Vagina (tissue), 2 donors: ENCODE measurements around the gene ADPRS. TPM values are rescaled to one million over a fixed set of nuclear protein-coding genes. Genes with fewer than 3 reads are reported as not detected.

Experiments
- DNase-seq, 2 donors: peaks; one replicate each; pipeline ENCODE4 v3.0.0-alpha.2; 2017; ENCODE audit errors: extremely low spot score in 2 of 2
- H3K27ac ChIP-seq: fragments of 200-600 bp; sonication (generic); one replicate; pipeline ENCODE4 v1.5.1; 2019
- H3K27me3 ChIP-seq: fragments of 200-600 bp; sonication (generic); one replicate; pipeline ENCODE4 v1.5.1; 2019
- H3K36me3 ChIP-seq, 2 donors: fragments of 200-600 bp; sonication (generic); one replicate each; pipeline ENCODE4 v1.5.1; 2017 to 2019
- H3K4me1 ChIP-seq: fragments of 200-600 bp; sonication (generic); one replicate; pipeline ENCODE4 v1.5.1; 2019
- H3K4me3 ChIP-seq, 2 donors: fragments of 200-600 bp; sonication (generic); 1 replicate in 1 of 2; 2 replicates in 1 of 2; pipeline ENCODE4 v1.5.1; 2016 to 2019
- H3K9me3 ChIP-seq: fragments of 200-600 bp; sonication (generic); one replicate; pipeline ENCODE4 v1.5.1; 2019
- POLR2A ChIP-seq, 2 donors: fragments of 450-650 bp; IDR thresholded peaks; one replicate each; pipeline ENCODE4 v1.6.1; 2017; ENCODE audit warnings: antibody characterized with exemption in 2 of 2, mild to moderate bottlenecking in 2 of 2, moderate library complexity in 2 of 2
- POLR2AphosphoS5 ChIP-seq, 2 donors: sonication (generic); formaldehyde crosslinking; IDR thresholded peaks; one replicate each; pipeline ENCODE4 v1.9.0; 2017; ENCODE audit warnings: antibody characterized with exemption in 2 of 2, mild to moderate bottlenecking in 2 of 2, low read depth in 1 of 2; ENCODE audit not compliant: insufficient read depth in 1 of 2
- intact Hi-C: fragments of 100-400 bp; cut with DNase I; formaldehyde crosslinking; loops from one replicate; pipeline ENCODE4 v1.15.1; 2023
- total RNA-seq: library from RNA; depleted of rRNA; stranded (reverse); fragments of >200 nt; gene quantifications from one replicate; pipeline ENCODE4 v1.2.3, GENCODE V29; 2016
- TF ChIP-seq, protein P1 (sequence below), 3 experiments: fragments of 450-650 bp in 2 of 3; fragments of 200-600 bp in 1 of 3; sonication (generic) in 1 of 3; IDR thresholded peaks; one replicate each; pipeline ENCODE4 v1.5.1; 2017 to 2019; ENCODE audit warnings: antibody characterized with exemption in 3 of 3, mild to moderate bottlenecking in 2 of 3, moderate library complexity in 2 of 3

Gene ADPRS
- total RNA-seq, 1 donor from 2014 or later: 32.2 TPM

DNA sequence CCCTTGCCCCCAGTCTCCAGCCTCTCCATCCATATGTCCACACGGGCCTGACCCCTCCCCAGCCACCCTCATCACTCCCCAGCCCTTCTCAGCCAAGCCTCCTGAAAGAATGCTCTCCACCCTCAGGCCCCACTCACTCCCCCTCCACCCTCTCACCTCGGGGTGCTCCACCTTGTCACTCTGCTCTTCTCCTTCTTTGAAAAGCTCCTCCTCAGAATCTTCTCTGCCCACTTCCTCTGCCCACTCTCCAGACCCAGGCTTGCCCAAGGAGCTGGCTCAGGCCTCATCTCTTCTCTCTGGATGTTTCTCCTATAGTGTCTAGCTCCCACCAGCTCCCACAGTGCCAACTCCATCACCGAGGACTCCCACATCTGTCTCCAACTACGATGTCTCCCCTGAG lies 22.5 kb downstream of the ADPRS start:
- TF ChIP-seq POLR2AphosphoS5 (IDR thresholded peaks at IDR 0.05; ENCODE audit: insufficient read depth in 1 of 2, low read depth in 1 of 2) (no peak), POLR2A (IDR thresholded peaks at IDR 0.05) (no peak)
- TF ChIP-seq, protein P1, sequence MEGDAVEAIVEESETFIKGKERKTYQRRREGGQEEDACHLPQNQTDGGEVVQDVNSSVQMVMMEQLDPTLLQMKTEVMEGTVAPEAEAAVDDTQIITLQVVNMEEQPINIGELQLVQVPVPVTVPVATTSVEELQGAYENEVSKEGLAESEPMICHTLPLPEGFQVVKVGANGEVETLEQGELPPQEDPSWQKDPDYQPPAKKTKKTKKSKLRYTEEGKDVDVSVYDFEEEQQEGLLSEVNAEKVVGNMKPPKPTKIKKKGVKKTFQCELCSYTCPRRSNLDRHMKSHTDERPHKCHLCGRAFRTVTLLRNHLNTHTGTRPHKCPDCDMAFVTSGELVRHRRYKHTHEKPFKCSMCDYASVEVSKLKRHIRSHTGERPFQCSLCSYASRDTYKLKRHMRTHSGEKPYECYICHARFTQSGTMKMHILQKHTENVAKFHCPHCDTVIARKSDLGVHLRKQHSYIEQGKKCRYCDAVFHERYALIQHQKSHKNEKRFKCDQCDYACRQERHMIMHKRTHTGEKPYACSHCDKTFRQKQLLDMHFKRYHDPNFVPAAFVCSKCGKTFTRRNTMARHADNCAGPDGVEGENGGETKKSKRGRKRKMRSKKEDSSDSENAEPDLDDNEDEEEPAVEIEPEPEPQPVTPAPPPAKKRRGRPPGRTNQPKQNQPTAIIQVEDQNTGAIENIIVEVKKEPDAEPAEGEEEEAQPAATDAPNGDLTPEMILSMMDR (IDR thresholded peaks at IDR 0.05): no peak
- Histone ChIP-seq H3K27me3 (no peaks in the 10 kb centered on the region), H3K4me1 (peaks cover 27% of the 10 kb centered on the region), H3K9me3 (no peaks in the 10 kb centered on the region), H3K4me3 (no peak overlapping the region), H3K36me3 (no peaks in the 10 kb centered on the region), H3K27ac (no peak overlapping the region)
- DNase-seq: no peak
- intact Hi-C loops: no loop called here

DNA sequence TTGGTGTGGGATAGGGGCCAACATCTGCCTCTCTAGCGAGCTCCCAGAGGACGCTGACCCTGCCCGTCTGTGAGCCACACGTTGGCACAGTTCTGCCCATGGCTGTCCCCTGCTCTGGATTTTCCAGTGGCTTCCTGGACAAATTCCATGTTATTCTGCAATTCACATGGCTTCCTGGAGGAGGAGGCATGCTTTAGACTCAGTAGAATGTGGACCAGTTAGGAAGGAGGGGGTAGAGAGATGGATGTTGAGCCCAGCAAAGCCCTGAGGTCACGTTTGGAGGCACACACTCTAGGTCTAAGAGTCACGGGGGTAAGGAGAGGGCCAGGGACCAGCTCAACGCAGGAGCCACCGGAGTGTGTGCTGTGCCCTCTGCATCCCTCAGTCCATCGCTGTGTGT lies 24.1 kb downstream of the ADPRS start:
- Histone ChIP-seq H3K9me3 (no peaks in the 10 kb centered on the region), H3K27ac (no peak overlapping the region), H3K27me3 (no peaks in the 10 kb centered on the region), H3K36me3 (no peaks in the 10 kb centered on the region), H3K4me3 (no peak overlapping the region), H3K4me1 (peaks cover 34% of the 10 kb centered on the region)
- intact Hi-C loops: no loop called here
- DNase-seq: no peak
- TF ChIP-seq, protein P1 (IDR thresholded peaks at IDR 0.05): no peak
- TF ChIP-seq POLR2AphosphoS5 (IDR thresholded peaks at IDR 0.05; ENCODE audit: insufficient read depth in 1 of 2, low read depth in 1 of 2) (no peak), POLR2A (IDR thresholded peaks at IDR 0.05) (no peak)

DNA sequence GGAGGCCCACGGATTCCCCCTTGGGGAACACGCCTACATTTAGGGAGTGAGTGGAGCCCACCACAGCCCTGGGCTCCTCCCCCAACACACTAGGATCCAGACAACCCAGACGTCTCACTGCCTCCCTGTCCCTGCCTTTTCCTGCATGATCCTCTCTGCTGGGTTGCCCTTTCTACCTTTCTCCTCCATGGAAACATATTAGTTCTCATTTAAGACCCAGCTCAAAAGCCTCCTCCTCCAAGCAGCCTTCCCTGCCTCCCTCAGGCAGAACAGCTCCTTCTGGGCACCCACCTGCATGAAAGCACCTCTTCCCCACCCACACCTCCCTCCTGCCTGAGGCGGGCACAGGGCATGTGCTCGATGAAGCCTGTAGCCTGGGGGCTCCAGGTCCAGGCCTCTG lies 25.7 kb downstream of the ADPRS start:
- Histone ChIP-seq H3K36me3 (no peaks in the 10 kb centered on the region), H3K9me3 (no peaks in the 10 kb centered on the region), H3K4me3 (no peak overlapping the region), H3K27ac (peak overlapping the region; percentile 68), H3K27me3 (no peaks in the 10 kb centered on the region), H3K4me1 (peaks cover 19% of the 10 kb centered on the region)
- intact Hi-C loops: no loop called here
- TF ChIP-seq POLR2A (IDR thresholded peaks at IDR 0.05) (no peak), POLR2AphosphoS5 (IDR thresholded peaks at IDR 0.05; ENCODE audit: insufficient read depth in 1 of 2, low read depth in 1 of 2) (no peak)
- TF ChIP-seq, protein P1 (IDR thresholded peaks at IDR 0.05): no peak
- DNase-seq: no peak

DNA sequence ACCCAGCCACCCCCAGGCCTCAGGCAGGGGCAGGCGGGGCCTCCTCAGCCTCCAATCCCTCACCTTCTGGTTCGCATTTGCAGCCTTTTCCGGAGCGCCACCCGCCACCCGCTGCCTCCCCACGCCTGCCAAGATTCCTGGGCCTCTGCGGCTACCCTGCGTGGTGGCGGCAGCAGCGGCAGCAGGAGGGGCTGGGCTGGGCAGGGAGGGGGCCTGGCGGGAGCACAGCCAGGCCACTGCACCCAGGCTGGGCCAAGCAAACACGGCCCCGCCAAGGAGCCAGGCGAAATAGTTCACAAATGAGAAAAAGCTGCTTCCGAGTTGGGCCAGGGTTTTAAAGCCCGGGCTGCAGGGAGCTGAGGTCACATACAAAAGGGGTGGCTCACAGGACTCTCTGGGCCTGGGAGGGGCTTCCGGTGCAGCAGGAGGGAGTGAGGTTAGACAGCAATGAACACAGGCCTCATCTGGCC lies 26.5 kb downstream of the ADPRS start:
- no peak overlapping the region for H3K4me3 ChIP-seq
- peak in 1 of 2 donors; percentile 48 for TF ChIP-seq POLR2AphosphoS5 (IDR thresholded peaks at IDR 0.05; ENCODE audit: insufficient read depth in 1 of 2, low read depth in 1 of 2)
- no peak for TF ChIP-seq POLR2A (IDR thresholded peaks at IDR 0.05)
- TF ChIP-seq, protein P1 (IDR thresholded peaks at IDR 0.05): no peak
- H3K27ac ChIP-seq: peak overlapping the region; percentile 68
- DNase-seq: no peak
- peaks cover 17% of the 10 kb centered on the region for H3K4me1 ChIP-seq
- no peaks in the 10 kb centered on the region for H3K27me3 ChIP-seq
- intact Hi-C loops: no loop called here
- no peaks in the 10 kb centered on the region for H3K9me3 ChIP-seq
- H3K36me3 ChIP-seq: no peaks in the 10 kb centered on the region

DNA sequence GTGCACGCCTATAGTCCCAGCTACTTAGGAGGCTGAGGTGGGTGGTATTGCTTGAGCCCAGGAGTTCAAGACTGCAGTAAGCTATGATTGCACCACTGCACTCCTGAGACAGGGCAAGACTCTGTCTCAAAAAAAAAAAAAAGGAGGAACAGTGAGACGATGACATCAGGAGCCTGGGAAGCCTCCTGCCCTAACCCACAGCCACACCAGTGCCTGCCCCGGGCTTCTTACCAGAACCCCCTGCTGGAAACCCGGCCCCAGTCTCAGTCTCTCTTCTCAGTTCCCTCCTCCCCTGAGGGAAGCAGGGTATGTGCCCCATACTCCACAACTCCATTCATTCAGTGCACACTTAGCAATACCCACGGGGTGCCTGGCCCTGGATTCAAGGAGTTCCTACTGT lies 27.2 kb downstream of the ADPRS start:
- TF ChIP-seq, protein P1 (IDR thresholded peaks at IDR 0.05): no peak
- no peak for TF ChIP-seq POLR2A (IDR thresholded peaks at IDR 0.05)
- TF ChIP-seq POLR2AphosphoS5 (IDR thresholded peaks at IDR 0.05; ENCODE audit: insufficient read depth in 1 of 2, low read depth in 1 of 2): no peak
- no peaks in the 10 kb centered on the region for H3K9me3 ChIP-seq
- H3K4me3 ChIP-seq: no peak overlapping the region
- H3K4me1 ChIP-seq: peaks cover 17% of the 10 kb centered on the region
- intact Hi-C loops: no loop called here
- DNase-seq: no peak
- no peaks in the 10 kb centered on the region for H3K36me3 ChIP-seq
- peak overlapping the region; percentile 68 for H3K27ac ChIP-seq
- H3K27me3 ChIP-seq: no peaks in the 10 kb centered on the region
